GM10847 (cell line): ENCODE results near the gene ROMO1.

ENCODE experiments used
- POLR2A ChIP-seq: IDR thresholded peaks from 2 replicates; pipeline ENCODE4 v1.6.1; 2011; ENCODE audit not compliant: insufficient read length; ENCODE audit errors: extremely low read depth

Gene ROMO1

GRCh38 chr20:35720165-35721123 is 21.2 kb downstream of the ROMO1 start:
- TF ChIP-seq POLR2A: no peak

- TF ChIP-seq POLR2A: no peak
Observed at GRCh38 chr20:35721219-35721618, 22.0 kb downstream of the ROMO1 start.

GRCh38 chr20:35721621-35722020 is 22.4 kb downstream of the ROMO1 start:
- no peak for TF ChIP-seq POLR2A

GRCh38 chr20:35724321-35725230 is 25.4 kb downstream of the ROMO1 start:
- TF ChIP-seq POLR2A: no peak

- TF ChIP-seq POLR2A: no peak
Observed at GRCh38 chr20:35726842-35727711, 27.9 kb downstream of the ROMO1 start.

- TF ChIP-seq POLR2A: no peak
Observed at GRCh38 chr20:35729283-35729807, 30.1 kb downstream of the ROMO1 start.

GRCh38 chr20:35729836-35730582 is 30.8 kb downstream of the ROMO1 start:
- TF ChIP-seq POLR2A: no peak

- TF ChIP-seq POLR2A: no peak
Observed at GRCh38 chr20:35730583-35731468, 31.6 kb downstream of the ROMO1 start.

GRCh38 chr20:35731469-35731788 is 32.2 kb downstream of the ROMO1 start:
- TF ChIP-seq POLR2A: no peak

GRCh38 chr20:35731862-35732643 is 32.8 kb downstream of the ROMO1 start:
- no peak for TF ChIP-seq POLR2A

GRCh38 chr20:35732644-35732982 is 33.4 kb downstream of the ROMO1 start:
- no peak for TF ChIP-seq POLR2A

- TF ChIP-seq POLR2A: no peak
Observed at GRCh38 chr20:35734374-35734773, 35.2 kb downstream of the ROMO1 start.
